Measurements from ENCODE around the gene DNAJC1. TPM values are rescaled to one million over a fixed set of nuclear protein-coding genes. Genes with fewer than 3 reads are reported as not detected.
"Not testable (repeated sequence)": the region's sequence is repeated elsewhere in the genome, so short reads cannot be mapped to it uniquely, and the experiment has no call there.

Gene DNAJC1
- total and polyA plus RNA-seq, 2 of the 4 experiments (the other 2 are of a cell fraction): 12.7 to 13.3 TPM

- Histone ChIP-seq H3K9me1 (ENCODE audit: insufficient read depth, low read length) (no peaks in the 10 kb centered on the region), H3K23ac (ENCODE audit: low read depth, low read length) (no peak overlapping the region), H2AK9ac (replicated peaks; ENCODE audit: low read depth, low read length, poor library complexity) (no peak overlapping the region), H3K18ac (ENCODE audit: low read depth, low read length) (no peak overlapping the region), H3K27me3 (ENCODE audit: control insufficient read depth, insufficient read depth, low read length) (no peaks in the 10 kb centered on the region), H4K5ac (ENCODE audit: low read depth, low read length) (no peak overlapping the region), H4K91ac (ENCODE audit: insufficient read depth, low read depth, low read length) (no peak overlapping the region), H3K56ac (ENCODE audit: extremely low read depth, insufficient read depth, low read length) (no peak overlapping the region), H3K4ac (ENCODE audit: low read depth, low read length) (no peak overlapping the region), H2BK15ac (ENCODE audit: low read depth, low read length) (no peak overlapping the region), H4K8ac (ENCODE audit: low read depth in 2 of 2, low read length in 2 of 2) (no peak overlapping the region), H3K79me1 (ENCODE audit: low read depth in 1 of 2, low read length in 2 of 2) (no peaks in the 10 kb centered on the region), H3K36me3 (ENCODE audit: control insufficient read depth, insufficient read depth, low read length) (peaks cover 3% of the 10 kb centered on the region; the same call in 1 of the 2 replicates), H3K14ac (replicated peaks; ENCODE audit: low read depth, low read length) (no peak overlapping the region), H3K4me3 (ENCODE audit: insufficient read depth, low read depth, low read length) (no peak overlapping the region), H3K9ac (ENCODE audit: low read depth, low read length) (no peak overlapping the region), H3K4me1 (ENCODE audit: control insufficient read depth, insufficient read depth, low read length) (no peaks in the 10 kb centered on the region), H2BK120ac (ENCODE audit: low read depth, low read length) (no peak overlapping the region), H2BK20ac (ENCODE audit: low read depth, low read length) (no peak overlapping the region), H3K4me2 (ENCODE audit: low read depth, low read length) (no peak overlapping the region), H3K9me3 (ENCODE audit: control insufficient read depth, insufficient read depth, low read length) (peaks cover 2% of the 10 kb centered on the region; the same call in 1 of the 2 replicates), H2AK5ac (ENCODE audit: low read depth, low read length) (no peak overlapping the region), H3K27ac (ENCODE audit: insufficient read depth, low read length) (no peak overlapping the region), H4K20me1 (ENCODE audit: insufficient read depth, low read length) (no peaks in the 10 kb centered on the region), H2BK5ac (ENCODE audit: low read depth, low read length, poor library complexity, severe bottlenecking) (no peak overlapping the region), H2AFZ (replicated peaks; ENCODE audit: low read length, poor library complexity) (no peak overlapping the region)
- no CpG with 5 or more reads among the region's 1 CpG for WGBS, 2 experiments (ENCODE audit: extremely low coverage in 2 of 2, insufficient read length in 1 of 2)
- in situ Hi-C loops (cut with MboI; ENCODE audit: low sequenced_read_pairs): no loop called here
- BruUV-seq (replicated peaks): no TSS peak
- ChIA-PET CTCF (no interaction called here), POLR2A (ENCODE audit: unreplicated experiment) (no interaction called here)
- DNase-seq (no peak), ATAC-seq (ENCODE audit: low read depth) (no peak)
- intact Hi-C loops (cut with micrococcal nuclease): no loop called here
- TF ChIP-seq MAZ (IDR thresholded peaks at IDR 0.05; ENCODE audit: borderline replicate concordance, low read depth, low read length): no peak
- no peak for TF ChIP-seq FOS (IDR thresholded peaks at IDR 0.05; ENCODE audit: low read depth, low read length)
- TF ChIP-seq CEBPB (IDR thresholded peaks at IDR 0.05; ENCODE audit: low read depth, low read length): no peak
- no peak for TF ChIP-seq SMC3 (IDR thresholded peaks at IDR 0.05; ENCODE audit: low read depth, low read length)
- TF ChIP-seq NFE2L2 (IDR thresholded peaks at IDR 0.05; ENCODE audit: low read depth, low read length): no peak
- TF ChIP-seq MAFK (IDR thresholded peaks at IDR 0.05; ENCODE audit: low read depth, low read length): no peak
- TF ChIP-seq MXI1 (IDR thresholded peaks at IDR 0.05; ENCODE audit: borderline replicate concordance, low read depth, low read length): no peak
- dilution Hi-C loops (cut with HindIII; ENCODE audit: low sequenced_read_pairs, unreplicated experiment): no loop called here
Observed at GRCh38 chr10:21870849-21871248, 132.7 kb downstream of the DNAJC1 start.

- H3K27ac ChIP-seq (ENCODE audit: insufficient read depth, low read length); H3K14ac ChIP-seq (replicated peaks; ENCODE audit: low read depth, low read length); H2BK120ac ChIP-seq (ENCODE audit: low read depth, low read length); H2AFZ ChIP-seq (replicated peaks; ENCODE audit: low read length, poor library complexity); H2BK15ac ChIP-seq (ENCODE audit: low read depth, low read length); intact Hi-C loops (cut with micrococcal nuclease); H3K18ac ChIP-seq (ENCODE audit: low read depth, low read length); in situ Hi-C loops (cut with MboI; ENCODE audit: low sequenced_read_pairs); H3K4me2 ChIP-seq (ENCODE audit: low read depth, low read length); H2AK9ac ChIP-seq (replicated peaks; ENCODE audit: low read depth, low read length, poor library complexity); H4K8ac ChIP-seq (ENCODE audit: low read depth in 2 of 2, low read length in 2 of 2); H4K20me1 ChIP-seq (ENCODE audit: insufficient read depth, low read length); H3K23ac ChIP-seq (ENCODE audit: low read depth, low read length); H2AK5ac ChIP-seq (ENCODE audit: low read depth, low read length); ATAC-seq (ENCODE audit: low read depth); BruUV-seq (replicated peaks); DNase-seq; H3K4me3 ChIP-seq (ENCODE audit: insufficient read depth, low read depth, low read length); H4K91ac ChIP-seq (ENCODE audit: insufficient read depth, low read depth, low read length); H3K56ac ChIP-seq (ENCODE audit: extremely low read depth, insufficient read depth, low read length); H3K36me3 ChIP-seq (ENCODE audit: control insufficient read depth, insufficient read depth, low read length); H3K9ac ChIP-seq (ENCODE audit: low read depth, low read length); CTCF ChIA-PET; POLR2A ChIA-PET (ENCODE audit: unreplicated experiment); H2BK5ac ChIP-seq (ENCODE audit: low read depth, low read length, poor library complexity, severe bottlenecking); H2BK20ac ChIP-seq (ENCODE audit: low read depth, low read length); H3K4me1 ChIP-seq (ENCODE audit: control insufficient read depth, insufficient read depth, low read length); H3K9me1 ChIP-seq (ENCODE audit: insufficient read depth, low read length); H3K27me3 ChIP-seq (ENCODE audit: control insufficient read depth, insufficient read depth, low read length); H3K9me3 ChIP-seq (ENCODE audit: control insufficient read depth, insufficient read depth, low read length); H3K79me1 ChIP-seq (ENCODE audit: low read depth in 1 of 2, low read length in 2 of 2); H3K4ac ChIP-seq (ENCODE audit: low read depth, low read length); H4K5ac ChIP-seq (ENCODE audit: low read depth, low read length); dilution Hi-C loops (cut with HindIII; ENCODE audit: low sequenced_read_pairs, unreplicated experiment): not testable (repeated sequence)
- WGBS, 2 experiments (ENCODE audit: extremely low coverage in 2 of 2, insufficient read length in 1 of 2): no CpG with 5 or more reads among the region's 2 CpGs
Observed at GRCh38 chr10:21869087-21869486, 134.4 kb downstream of the DNAJC1 start.

Measured in IMR-90 (cell line).